Right lobe of liver (tissue), 6 donors: ENCODE data around the gene NCLN. TPM values are rescaled to one million over a fixed set of nuclear protein-coding genes. Genes with fewer than 3 reads are reported as not detected.

Experiments
- ATAC-seq, 4 donors: fragments of 200-7000 bp; cut with Tn5 transposase; one replicate each; pipeline ENCODE4 v1.9.1; 2020; ENCODE audit warnings: mild to moderate bottlenecking in 4 of 4, moderate library complexity in 4 of 4
- DNase-seq, 3 donors: peaks; one replicate each; pipeline ENCODE4 v3.0.0-alpha.2; 2020
- H3K27ac ChIP-seq, 3 donors: fragments of 200-600 bp; one replicate each; pipeline ENCODE4 v1.8.0; 2022
- H3K27me3 ChIP-seq, 2 donors: fragments of 200-600 bp; one replicate each; pipeline ENCODE4 v1.8.0; 2022
- H3K36me3 ChIP-seq, 4 donors: fragments of 200-600 bp; sonication (generic) in 1 of 4; one replicate each; pipeline versions ENCODE4 v1.5.1 to v1.8.0; 2017 to 2022; ENCODE audit warnings: control low read depth in 1 of 4
- H3K4me1 ChIP-seq, 4 donors: fragments of 200-600 bp; sonication (generic) in 1 of 4; one replicate each; pipeline versions ENCODE4 v1.5.1 to v1.8.0; 2017 to 2022; ENCODE audit warnings: control low read depth in 1 of 4
- H3K4me3 ChIP-seq, 3 donors: fragments of 200-600 bp; one replicate each; pipeline ENCODE4 v1.8.0; 2022
- H3K9me3 ChIP-seq, 4 donors: fragments of 200-600 bp; sonication (generic) in 1 of 4; one replicate each; pipeline versions ENCODE4 v1.5.1 to v1.8.0; 2017 to 2022; ENCODE audit warnings: control low read depth in 1 of 4
- POLR2A ChIP-seq: fragments of 450-650 bp; IDR thresholded peaks from one replicate; pipeline ENCODE4 v1.6.1; 2017; ENCODE audit warnings: antibody characterized with exemption, mild to moderate bottlenecking
- WGBS: methylation state at CpG from one replicate; pipeline ENCODE4 v1.1.6; 2018; ENCODE audit warnings: low coverage, low lambda C conversion rate; ENCODE audit not compliant: insufficient coverage; ENCODE audit errors: missing lambda C conversion rate; 5-methylcytosine and 5-hydroxymethylcytosine counted together
- intact Hi-C, 2 donors: fragments of 100-400 bp; cut with DNase I; formaldehyde crosslinking; loops; one replicate each; pipeline versions ENCODE4 v1.11.2 to v1.14.1; 2022
- total RNA-seq, 6 experiments: library from RNA; depleted of rRNA in 2 of 6; stranded (reverse); fragments of >200 nt in 2 of 6; fragmentation: NEBNext Ultra II Directional in 3 of 6; extraction: Animal tissue kit (Norgen Biotek cat#: 25700) in 3 of 6; gene quantifications; one replicate each; pipeline versions ENCODE4 v1.1.0 to v1.2.4, GENCODE V29; 2016 to 2023
- TF ChIP-seq, protein P1 (sequence below), 4 donors: fragments of 200-600 bp in 3 of 4; fragments of 450-650 bp in 1 of 4; IDR thresholded peaks; one replicate each; pipeline versions ENCODE4 v1.5.1 to v1.8.0; 2016 to 2022; ENCODE audit warnings: antibody characterized with exemption in 4 of 4, mild to moderate bottlenecking in 2 of 4
- donor health status: DM: no; HTN: yes; CAD: no.
- donor health status: DM: no; HTN: no; CAD: no.
- donor health status: DM: no; HTN: no; CAD: no.
- donor health status: DM: no; HTN: yes; CAD: no.
- donor health status: DM: no; HTN: yes; CAD: no.

The NCLN gene
- total RNA-seq, 6 experiments from 2014 or later: 32.0 to 59.9 (median 40.4) TPM

DNA sequence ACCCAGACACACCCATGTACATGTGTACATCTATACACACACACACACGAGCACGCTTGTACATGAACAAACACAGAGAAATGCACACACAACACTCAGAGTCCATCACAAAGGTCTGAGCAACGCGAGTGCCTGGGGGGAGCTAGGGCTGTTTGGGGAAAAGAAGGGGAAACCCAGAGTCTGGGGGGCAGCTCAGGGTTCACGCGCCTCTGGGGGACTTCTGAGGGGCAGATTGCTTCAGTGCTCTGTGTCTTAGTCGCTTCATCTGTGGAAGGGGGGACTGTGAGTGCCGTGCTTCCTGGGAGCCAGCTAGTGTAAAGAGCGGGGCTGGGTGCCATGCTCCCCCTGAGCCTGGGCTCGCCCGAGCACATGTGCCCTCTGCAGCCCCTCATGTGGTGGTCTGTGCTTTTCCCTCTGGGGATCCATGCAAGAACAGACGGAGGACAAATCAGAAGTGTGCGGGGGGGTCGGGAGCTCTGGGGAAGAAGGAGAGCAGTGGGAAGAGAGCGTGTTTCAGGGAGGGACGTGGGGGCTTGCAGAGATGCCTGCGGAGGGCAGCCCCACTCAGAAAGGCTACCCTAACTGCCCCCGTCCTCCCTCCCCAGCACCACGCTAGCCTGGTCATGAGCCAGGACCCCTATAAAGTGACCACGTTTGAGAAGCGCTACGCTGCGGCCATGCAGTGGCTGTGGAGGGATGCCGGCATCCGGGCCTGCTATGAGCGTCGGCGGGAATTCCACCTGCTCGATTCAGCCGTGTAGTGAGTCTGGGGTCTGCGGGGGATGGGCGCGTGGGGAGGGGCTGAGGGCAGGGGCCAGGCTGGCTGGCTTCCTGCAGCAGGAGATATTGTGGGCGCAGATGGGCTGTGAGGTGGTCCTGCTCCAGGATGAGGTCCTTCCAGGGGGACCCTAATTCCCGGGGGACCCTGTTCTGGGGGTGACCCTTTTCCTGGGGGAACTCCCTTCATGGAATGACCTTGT lies 35.9 kb upstream of the NCLN start:
- no peak overlapping the region for H3K4me3 ChIP-seq
- peak in 1 of 3 donors; percentile 43 for DNase-seq
- H3K27me3 ChIP-seq: no peaks in the 10 kb centered on the region
- no peaks in the 10 kb centered on the region for H3K4me1 ChIP-seq
- ATAC-seq: no peak
- no peak overlapping the region for H3K27ac ChIP-seq
- H3K9me3 ChIP-seq: no peaks in the 10 kb centered on the region
- TF ChIP-seq, protein P1, sequence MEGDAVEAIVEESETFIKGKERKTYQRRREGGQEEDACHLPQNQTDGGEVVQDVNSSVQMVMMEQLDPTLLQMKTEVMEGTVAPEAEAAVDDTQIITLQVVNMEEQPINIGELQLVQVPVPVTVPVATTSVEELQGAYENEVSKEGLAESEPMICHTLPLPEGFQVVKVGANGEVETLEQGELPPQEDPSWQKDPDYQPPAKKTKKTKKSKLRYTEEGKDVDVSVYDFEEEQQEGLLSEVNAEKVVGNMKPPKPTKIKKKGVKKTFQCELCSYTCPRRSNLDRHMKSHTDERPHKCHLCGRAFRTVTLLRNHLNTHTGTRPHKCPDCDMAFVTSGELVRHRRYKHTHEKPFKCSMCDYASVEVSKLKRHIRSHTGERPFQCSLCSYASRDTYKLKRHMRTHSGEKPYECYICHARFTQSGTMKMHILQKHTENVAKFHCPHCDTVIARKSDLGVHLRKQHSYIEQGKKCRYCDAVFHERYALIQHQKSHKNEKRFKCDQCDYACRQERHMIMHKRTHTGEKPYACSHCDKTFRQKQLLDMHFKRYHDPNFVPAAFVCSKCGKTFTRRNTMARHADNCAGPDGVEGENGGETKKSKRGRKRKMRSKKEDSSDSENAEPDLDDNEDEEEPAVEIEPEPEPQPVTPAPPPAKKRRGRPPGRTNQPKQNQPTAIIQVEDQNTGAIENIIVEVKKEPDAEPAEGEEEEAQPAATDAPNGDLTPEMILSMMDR (IDR thresholded peaks at IDR 0.05): no peak
- intact Hi-C loops: no loop called here
- H3K36me3 ChIP-seq: no peaks in the 10 kb centered on the region
- WGBS: 54% methylated on average over 16 of the region's 35 CpGs

DNA sequence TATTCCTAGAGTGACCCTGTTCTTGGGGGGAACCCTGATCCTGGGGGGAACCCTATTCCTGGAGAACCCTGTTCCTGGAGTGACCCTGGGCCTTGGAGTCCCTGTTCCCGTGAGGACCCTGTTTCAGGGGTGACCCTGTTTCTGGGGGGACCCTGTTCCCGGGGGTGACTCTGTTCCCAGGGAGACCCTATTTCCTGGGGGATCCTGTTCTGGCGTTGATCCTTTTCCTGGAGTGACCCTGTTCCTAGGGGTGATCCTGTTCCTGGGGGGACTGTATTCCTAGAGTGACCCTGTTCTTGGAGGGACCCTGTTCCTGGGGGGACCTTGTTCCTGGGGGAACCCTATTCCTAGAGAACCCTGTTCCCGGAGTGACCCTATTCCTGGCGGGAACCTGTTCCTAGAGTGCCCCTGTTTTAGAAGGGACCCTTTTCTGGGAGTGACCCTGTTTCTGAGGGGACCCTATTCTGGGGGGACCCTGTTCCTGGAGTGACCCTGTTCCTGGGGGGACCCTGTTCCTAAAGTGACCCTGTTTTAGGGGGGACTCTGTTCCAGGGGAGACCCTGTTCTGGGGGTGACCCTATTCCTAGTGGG lies 34.9 kb upstream of the NCLN start:
- WGBS: 17% methylated on average over 1 of the region's 5 CpGs
- intact Hi-C loops: no loop called here
- H3K36me3 ChIP-seq: no peaks in the 10 kb centered on the region
- H3K27ac ChIP-seq: no peak overlapping the region
- H3K4me3 ChIP-seq: no peak overlapping the region
- ATAC-seq: no peak
- H3K9me3 ChIP-seq: no peaks in the 10 kb centered on the region
- H3K27me3 ChIP-seq: no peaks in the 10 kb centered on the region
- H3K4me1 ChIP-seq: no peaks in the 10 kb centered on the region
- no peak for TF ChIP-seq POLR2A
- TF ChIP-seq, protein P1 (IDR thresholded peaks at IDR 0.05): no peak
- DNase-seq: peak in 1 of 3 donors; percentile 17

DNA sequence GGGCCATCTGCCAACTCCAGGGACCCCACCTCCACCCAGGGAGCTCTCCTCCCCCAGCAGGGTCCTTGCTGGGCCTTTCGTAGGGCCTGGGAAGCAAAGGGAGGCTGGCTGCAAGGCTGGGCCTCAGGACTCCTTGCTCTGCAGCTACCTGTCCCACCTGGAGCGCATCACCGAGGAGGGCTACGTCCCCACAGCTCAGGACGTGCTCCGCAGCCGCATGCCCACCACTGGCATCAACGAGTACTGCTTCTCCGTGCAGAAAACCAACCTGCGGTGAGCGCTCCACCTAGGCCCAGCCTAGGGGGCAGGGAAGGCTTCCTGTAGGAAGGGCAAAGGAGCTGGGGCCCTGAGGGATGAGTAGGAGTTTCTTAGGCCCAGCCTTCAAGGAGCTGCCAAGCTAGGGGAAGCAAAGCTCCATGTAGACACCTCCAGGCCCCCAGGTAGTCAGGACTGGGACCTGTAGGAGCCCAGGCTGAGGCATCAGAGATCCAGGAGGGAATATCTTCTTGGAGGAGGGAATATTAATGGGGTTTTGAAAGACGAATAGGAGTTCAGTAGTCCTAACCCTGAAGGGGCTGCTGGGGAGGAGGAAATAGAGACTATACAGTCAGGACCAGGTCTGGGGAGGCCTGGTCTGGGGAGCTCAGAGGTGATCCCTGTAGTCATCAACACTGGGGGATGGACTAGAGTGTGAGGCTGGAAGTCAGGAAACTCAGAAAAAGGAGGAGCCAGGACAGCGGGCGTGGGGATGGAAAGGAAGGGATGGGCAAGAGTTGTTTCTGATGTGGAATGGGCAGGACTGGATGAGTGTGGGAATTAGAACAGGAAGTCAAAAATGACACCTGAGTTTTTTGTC lies 33.9 kb upstream of the NCLN start:
- Histone ChIP-seq H3K27ac (no peak overlapping the region), H3K36me3 (no peaks in the 10 kb centered on the region), H3K9me3 (no peaks in the 10 kb centered on the region), H3K4me1 (no peaks in the 10 kb centered on the region), H3K4me3 (no peak overlapping the region), H3K27me3 (no peaks in the 10 kb centered on the region)
- intact Hi-C loops: no loop called here
- peak in 1 of 3 donors; percentile 32 for DNase-seq
- no peak for ATAC-seq
- WGBS: 60% methylated on average over 3 of the region's 14 CpGs
- TF ChIP-seq, protein P1 (IDR thresholded peaks at IDR 0.05): no peak
- TF ChIP-seq POLR2A: no peak

DNA sequence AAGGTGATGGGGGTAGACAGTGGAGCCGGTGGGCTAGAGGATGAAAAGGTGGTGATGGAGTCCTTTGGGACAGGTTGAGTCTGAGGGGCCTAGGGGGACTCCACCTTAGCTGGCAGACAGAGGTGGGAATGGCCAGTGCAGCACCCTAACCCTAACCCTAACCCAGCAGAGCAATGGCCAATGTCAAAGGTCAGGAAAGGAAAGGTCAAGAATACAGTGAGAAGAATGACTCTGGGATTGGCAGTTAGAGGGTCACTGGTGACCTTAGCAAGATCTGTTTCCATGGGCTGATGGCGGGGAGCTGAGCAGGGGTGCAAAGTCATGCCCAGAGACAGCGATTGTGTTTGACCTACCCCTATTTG lies 33.3 kb upstream of the NCLN start:
- H3K27ac ChIP-seq: no peak overlapping the region
- H3K4me3 ChIP-seq: no peak overlapping the region
- intact Hi-C loops: no loop called here
- no peaks in the 10 kb centered on the region for H3K27me3 ChIP-seq
- WGBS: 82% methylated on average over 3 of the region's 3 CpGs
- TF ChIP-seq POLR2A: no peak
- TF ChIP-seq, protein P1 (IDR thresholded peaks at IDR 0.05): no peak
- H3K36me3 ChIP-seq: no peaks in the 10 kb centered on the region
- ATAC-seq (no peak), DNase-seq (peak in 1 of 3 donors; percentile 3)
- no peaks in the 10 kb centered on the region for H3K9me3 ChIP-seq
- no peaks in the 10 kb centered on the region for H3K4me1 ChIP-seq
